Naive B cell (primary cell): Measurements from ENCODE around the gene HID1. TPM values are rescaled to one million over a fixed set of nuclear protein-coding genes. Genes with fewer than 3 reads are reported as not detected.
"Not testable (repeated sequence)": the region's sequence is repeated elsewhere in the genome, so short reads cannot be mapped to it uniquely, and the experiment has no call there.

Experiments
- ATAC-seq, 2 donors: fragments of 150-1000 bp; cut with Tn5 transposase; 2 replicates each; pipeline ENCODE4 v1.10.0; 2021; ENCODE audit warnings: low read depth in 2 of 2, mild to moderate bottlenecking in 2 of 2, moderate library complexity in 2 of 2
- DNase-seq: peaks from one replicate; pipeline ENCODE4 v3.0.0; 2022
- H3K27ac Mint-ChIP-seq, 6 donors: one replicate each; pipeline ENCODE4 v1.8.0; 2020 to 2022; ENCODE audit warnings: mild to moderate bottlenecking in 6 of 6, mixed read lengths in 6 of 6, moderate library complexity in 5 of 6, inconsistent platforms in 2 of 6
- H3K27me3 Mint-ChIP-seq, 3 donors: one replicate each; pipeline ENCODE4 v1.8.0; 2021 to 2022; ENCODE audit warnings: mixed read lengths in 3 of 3, mild to moderate bottlenecking in 1 of 3
- H3K36me3 Mint-ChIP-seq, 2 donors: one replicate each; pipeline ENCODE4 v1.8.0; 2020 to 2022; ENCODE audit warnings: mixed read lengths in 2 of 2, inconsistent platforms in 1 of 2, mild to moderate bottlenecking in 1 of 2
- H3K4me1 Mint-ChIP-seq, 3 donors: one replicate each; pipeline ENCODE4 v1.8.0; 2020 to 2022; ENCODE audit warnings: mixed read lengths in 3 of 3, inconsistent platforms in 1 of 3, mild to moderate bottlenecking in 1 of 3, moderate library complexity in 1 of 3
- H3K4me3 Mint-ChIP-seq, 8 donors: one replicate each; pipeline ENCODE4 v1.8.0; 2020 to 2022; ENCODE audit warnings: mild to moderate bottlenecking in 8 of 8, mixed read lengths in 8 of 8, moderate library complexity in 8 of 8, inconsistent platforms in 2 of 8
- H3K9me3 Mint-ChIP-seq, 7 donors: one replicate each; pipeline ENCODE4 v1.8.0; 2020 to 2022; ENCODE audit warnings: mixed read lengths in 7 of 7, mild to moderate bottlenecking in 5 of 7, inconsistent platforms in 2 of 7, moderate library complexity in 1 of 7
- polyA plus RNA-seq, 6 donors: library from polyadenylated mRNA; unstranded; fragments of 300-500 nt; fragmentation: Illumina TruSeq; gene quantifications; one replicate each; pipeline ENCODE4 v1.2.3, GENCODE V29; 2021; ENCODE audit warnings: low read depth in 6 of 6

HID1 gene
- polyA plus RNA-seq, 6 donors from 2014 or later, result 0.08 to 0.23 TPM; not detected in 4

GRCh38 chr17:75008373-75008772, 35.8 kb upstream of the HID1 start:
- no peak overlapping the region for H3K4me3 Mint-ChIP-seq
- DNase-seq, result no peak
- H3K27me3 Mint-ChIP-seq, result peaks cover 4 to 35% (median 9%) of the 10 kb centered on the region in 3 donors
- H3K36me3 Mint-ChIP-seq, result no peaks in the 10 kb centered on the region
- ATAC-seq, result no peak
- H3K27ac Mint-ChIP-seq, result no peak overlapping the region
- H3K4me1 Mint-ChIP-seq, result peaks cover 8 to 17% (median 16%) of the 10 kb centered on the region in 3 donors
- H3K9me3 Mint-ChIP-seq, result no peaks in the 10 kb centered on the region

DNA sequence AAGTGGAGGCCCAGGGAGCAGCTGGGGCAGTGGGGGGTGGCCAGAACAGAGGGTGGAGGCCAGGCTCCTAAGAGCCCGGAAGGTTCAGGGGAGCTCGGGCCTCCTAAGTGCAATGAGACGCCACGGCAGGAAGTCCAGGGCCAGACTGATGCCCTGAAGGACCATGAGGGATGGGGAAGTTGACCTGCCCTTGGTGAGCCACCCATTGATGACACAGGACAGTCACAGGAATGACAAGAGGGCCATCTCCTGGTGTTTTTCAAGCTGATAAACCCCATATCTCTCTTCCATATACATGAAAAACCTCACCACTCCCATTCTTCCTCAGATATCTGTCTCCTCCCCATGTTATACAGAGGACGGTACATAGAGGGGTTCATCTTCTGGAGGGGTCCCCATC, 34.1 kb upstream of the HID1 start:
- Mint-ChIP-seq H3K27me3 (peaks cover 9 to 44% (median 17%) of the 10 kb centered on the region in 3 donors), H3K9me3 (no peaks in the 10 kb centered on the region), H3K4me1 (peaks cover 0 to 4% (median 0%) of the 10 kb centered on the region in 3 donors), H3K36me3 (no peaks in the 10 kb centered on the region), H3K4me3 (no peak overlapping the region), H3K27ac (no peak overlapping the region)
- ATAC-seq (no peak), DNase-seq (no peak)

DNA sequence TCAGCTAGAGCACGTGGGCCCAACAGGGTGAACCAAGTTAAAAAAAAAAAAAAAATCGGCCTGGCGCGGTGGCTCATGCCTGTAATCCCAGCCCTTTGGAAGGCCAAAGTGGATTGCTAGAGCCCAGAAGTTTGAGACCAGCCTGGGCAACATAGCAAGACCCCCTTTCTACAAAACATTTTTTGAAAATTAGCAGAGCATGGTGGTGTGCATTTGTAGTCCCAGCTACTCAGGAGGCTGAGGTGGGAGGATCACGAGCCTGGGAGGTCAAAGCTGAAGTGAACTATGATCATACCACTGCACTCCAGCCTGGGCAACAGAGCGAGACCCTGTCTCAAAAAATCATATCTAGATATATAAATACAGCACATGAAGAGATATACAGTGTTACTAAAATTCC, 33.5 kb upstream of the HID1 start:
- H3K27me3 Mint-ChIP-seq, result peaks cover 9 to 44% (median 17%) of the 10 kb centered on the region in 3 donors
- DNase-seq, H3K4me1 Mint-ChIP-seq, H3K36me3 Mint-ChIP-seq, H3K4me3 Mint-ChIP-seq, ATAC-seq, H3K9me3 Mint-ChIP-seq: not testable (repeated sequence)
- peak overlapping the region in 1 of 6 donors; percentile 84 for H3K27ac Mint-ChIP-seq

- Mint-ChIP-seq H3K27ac (peak overlapping the region in 1 of 6 donors; percentile 20), H3K4me1 (no peaks in the 10 kb centered on the region), H3K27me3 (peaks cover 9 to 44% (median 17%) of the 10 kb centered on the region in 3 donors), H3K4me3 (no peak overlapping the region), H3K9me3 (no peaks in the 10 kb centered on the region), H3K36me3 (no peaks in the 10 kb centered on the region)
- ATAC-seq (no peak), DNase-seq (no peak)
Measured at GRCh38 chr17:75005291-75005690, 32.7 kb upstream of the HID1 start.

- Mint-ChIP-seq H3K27ac (no peak overlapping the region), H3K27me3 (peaks cover 9 to 44% (median 17%) of the 10 kb centered on the region in 3 donors), H3K36me3 (no peaks in the 10 kb centered on the region), H3K9me3 (no peaks in the 10 kb centered on the region), H3K4me1 (no peaks in the 10 kb centered on the region), H3K4me3 (no peak overlapping the region)
- DNase-seq, result no peak
- no peak for ATAC-seq
Measured at GRCh38 chr17:75004371-75004770, 31.8 kb upstream of the HID1 start.

GRCh38 chr17:75003957-75004355, 31.4 kb upstream of the HID1 start:
- Mint-ChIP-seq H3K27ac (no peak overlapping the region), H3K27me3 (peaks cover 9 to 44% (median 17%) of the 10 kb centered on the region in 3 donors), H3K9me3 (no peaks in the 10 kb centered on the region), H3K4me3 (no peak overlapping the region), H3K36me3 (no peaks in the 10 kb centered on the region), H3K4me1 (no peaks in the 10 kb centered on the region)
- no peak for DNase-seq
- no peak for ATAC-seq

DNA sequence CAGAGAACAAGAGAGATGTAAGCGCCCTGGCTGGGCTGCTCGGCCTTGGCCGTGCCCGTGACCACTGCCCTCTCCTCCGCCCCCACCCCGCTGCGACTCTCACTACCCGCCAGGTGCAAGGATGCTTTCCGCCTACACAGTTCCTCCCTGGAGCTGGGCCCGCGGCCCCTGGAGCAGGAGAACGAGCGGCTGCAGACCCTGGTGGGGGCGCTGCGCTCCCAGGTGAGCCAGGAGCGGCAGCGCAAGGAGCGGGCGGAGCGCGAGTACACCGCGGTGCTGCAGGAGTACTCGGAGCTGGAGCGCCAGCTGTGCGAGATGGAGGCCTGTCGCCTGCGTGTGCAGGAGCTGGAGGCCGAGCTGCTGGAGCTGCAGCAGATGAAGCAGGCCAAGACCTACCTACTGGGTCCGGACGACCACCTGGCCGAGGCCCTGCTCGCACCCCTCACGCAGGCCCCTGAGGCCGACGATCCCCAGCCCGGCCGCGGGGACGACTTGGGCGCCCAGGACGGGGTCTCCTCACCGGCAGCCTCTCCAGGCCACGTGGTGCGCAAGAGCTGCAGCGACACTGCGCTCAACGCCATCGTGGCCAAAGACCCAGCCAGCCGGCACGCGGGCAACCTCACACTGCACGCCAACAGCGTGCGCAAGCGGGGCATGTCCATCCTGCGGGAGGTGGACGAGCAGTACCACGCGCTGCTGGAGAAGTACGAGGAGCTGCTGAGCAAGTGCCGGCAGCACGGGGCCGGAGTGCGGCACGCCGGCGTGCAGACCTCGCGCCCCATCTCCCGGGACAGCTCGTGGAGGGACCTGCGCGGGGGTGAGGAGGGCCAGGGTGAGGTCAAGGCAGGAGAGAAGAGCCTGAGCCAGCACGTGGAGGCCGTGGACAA, 30.8 kb upstream of the HID1 start:
- Mint-ChIP-seq H3K27me3 (peaks cover 12 to 47% (median 17%) of the 10 kb centered on the region in 3 donors), H3K27ac (no peak overlapping the region), H3K36me3 (no peaks in the 10 kb centered on the region), H3K4me3 (no peak overlapping the region), H3K9me3 (no peaks in the 10 kb centered on the region), H3K4me1 (no peaks in the 10 kb centered on the region)
- DNase-seq, result no peak
- no peak for ATAC-seq

- H3K4me1 Mint-ChIP-seq, result no peaks in the 10 kb centered on the region
- H3K36me3 Mint-ChIP-seq, result no peaks in the 10 kb centered on the region
- H3K27ac Mint-ChIP-seq, result no peak overlapping the region
- no peak overlapping the region for H3K4me3 Mint-ChIP-seq
- no peak for ATAC-seq
- H3K27me3 Mint-ChIP-seq, result peaks cover 13 to 44% (median 17%) of the 10 kb centered on the region in 3 donors
- H3K9me3 Mint-ChIP-seq, result no peaks in the 10 kb centered on the region
- DNase-seq, result no peak
Measured at GRCh38 chr17:75001915-75002843, 29.6 kb upstream of the HID1 start.

DNA sequence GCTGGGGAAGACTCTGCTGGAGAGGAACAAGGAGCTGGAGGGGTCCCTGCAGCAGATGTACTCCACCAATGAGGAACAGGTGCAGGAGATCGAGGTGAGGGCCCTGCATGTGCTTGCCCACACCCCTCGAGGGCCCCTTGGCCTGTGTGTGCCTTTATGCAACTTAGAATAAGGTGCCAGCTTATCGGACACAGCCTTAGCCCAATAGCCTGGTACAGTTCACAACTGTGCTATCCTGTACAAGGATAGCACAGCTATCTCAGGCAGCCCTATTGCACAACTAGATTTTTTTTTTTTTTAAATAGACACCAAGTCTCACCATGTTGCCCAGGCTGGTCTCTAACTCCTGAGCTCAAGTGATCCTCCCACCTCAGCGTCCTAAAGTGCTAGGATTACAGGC, 27.0 kb upstream of the HID1 start:
- H3K9me3 Mint-ChIP-seq, result no peaks in the 10 kb centered on the region
- H3K36me3 Mint-ChIP-seq, result no peaks in the 10 kb centered on the region
- H3K4me3 Mint-ChIP-seq, result peak overlapping the region in 2 of 8 donors; percentile 38 to 42
- DNase-seq, result no peak
- ATAC-seq, result no peak
- H3K4me1 Mint-ChIP-seq, result no peaks in the 10 kb centered on the region
- no peak overlapping the region for H3K27ac Mint-ChIP-seq
- H3K27me3 Mint-ChIP-seq, result peaks cover 8 to 24% (median 9%) of the 10 kb centered on the region in 3 donors

- peak overlapping the region in 1 of 8 donors; percentile 34 for H3K4me3 Mint-ChIP-seq
- H3K36me3 Mint-ChIP-seq, result no peaks in the 10 kb centered on the region
- H3K27ac Mint-ChIP-seq, result no peak overlapping the region
- H3K9me3 Mint-ChIP-seq, result no peaks in the 10 kb centered on the region
- no peaks in the 10 kb centered on the region for H3K4me1 Mint-ChIP-seq
- DNase-seq (no peak), ATAC-seq (no peak)
- H3K27me3 Mint-ChIP-seq, result peaks cover 8 to 18% (median 9%) of the 10 kb centered on the region in 3 donors
Measured at GRCh38 chr17:74998783-74999182, 26.2 kb upstream of the HID1 start.

DNA sequence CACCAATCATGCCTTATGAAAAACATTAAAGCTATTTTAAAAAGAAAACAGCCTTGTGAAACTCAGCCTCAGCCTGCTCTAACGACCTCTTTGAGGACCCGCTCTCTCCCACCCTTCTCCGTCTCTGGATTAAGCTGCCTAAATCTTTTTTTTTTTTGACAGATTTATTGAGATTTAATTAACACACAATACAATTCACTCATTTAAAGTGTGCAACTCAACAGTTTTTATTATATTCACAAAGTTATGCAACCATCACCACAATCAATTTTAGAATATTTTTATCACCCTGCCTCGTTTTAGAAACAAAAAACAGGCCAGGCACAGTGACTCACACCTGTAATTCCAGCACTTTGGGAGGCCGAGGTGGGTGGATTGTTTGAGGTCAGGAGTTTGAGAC, 23.3 kb upstream of the HID1 start:
- H3K9me3 Mint-ChIP-seq, result no peaks in the 10 kb centered on the region
- peak overlapping the region in 1 of 6 donors; percentile 32 for H3K27ac Mint-ChIP-seq
- peaks cover 9 to 19% (median 12%) of the 10 kb centered on the region in 3 donors for H3K27me3 Mint-ChIP-seq
- ATAC-seq, result no peak
- no peaks in the 10 kb centered on the region for H3K36me3 Mint-ChIP-seq
- no peaks in the 10 kb centered on the region for H3K4me1 Mint-ChIP-seq
- no peak for DNase-seq
- no peak overlapping the region for H3K4me3 Mint-ChIP-seq

DNA sequence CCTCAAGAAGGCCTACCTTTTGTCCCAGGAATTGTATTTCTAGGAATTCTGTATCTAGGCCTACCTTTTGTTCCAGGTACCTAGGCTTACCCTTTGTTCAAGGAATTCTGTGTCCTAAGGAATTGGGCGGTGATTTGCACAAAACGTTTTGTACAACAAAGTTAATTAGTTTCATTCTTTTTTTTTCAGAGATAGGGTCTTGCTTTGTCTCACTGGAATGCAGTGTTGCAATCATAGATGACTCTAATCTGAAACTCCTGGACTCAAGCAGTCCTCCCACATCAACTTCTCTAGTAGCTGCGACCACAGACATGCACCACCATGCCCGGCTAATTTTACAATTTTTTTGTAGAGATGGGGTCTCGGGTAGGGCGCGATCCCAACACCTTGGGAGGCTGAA, 21.9 kb upstream of the HID1 start:
- Mint-ChIP-seq H3K4me1 (no peaks in the 10 kb centered on the region), H3K27ac (no peak overlapping the region), H3K9me3 (no peaks in the 10 kb centered on the region), H3K36me3 (no peaks in the 10 kb centered on the region), H3K27me3 (peaks cover 9 to 33% (median 12%) of the 10 kb centered on the region in 3 donors), H3K4me3 (no peak overlapping the region)
- DNase-seq (no peak), ATAC-seq (no peak)

- H3K27ac Mint-ChIP-seq, result no peak overlapping the region
- DNase-seq (no peak), ATAC-seq (no peak)
- H3K9me3 Mint-ChIP-seq, result no peaks in the 10 kb centered on the region
- peaks cover 9 to 37% (median 10%) of the 10 kb centered on the region in 3 donors for H3K27me3 Mint-ChIP-seq
- no peaks in the 10 kb centered on the region for H3K36me3 Mint-ChIP-seq
- H3K4me3 Mint-ChIP-seq, result peak overlapping the region in 1 of 8 donors; percentile 24
- peaks cover 1 to 6% (median 5%) of the 10 kb centered on the region in 3 donors for H3K4me1 Mint-ChIP-seq
Measured at GRCh38 chr17:74992223-74992622, 19.7 kb upstream of the HID1 start.
